SKM-1 treated with dmso at 0.1 percent for 144 hours (cell line): ENCODE data around the gene CCDC134.

ENCODE experiments used
- DNase-seq: peaks from one replicate; lab custom pipeline; 2025; ENCODE audit not compliant: unreplicated experiment; lab: John Stamatoyannopoulos, UW

Gene CCDC134

GRCh38 chr22:41782751-41783150 is 17.7 kb upstream of the CCDC134 start:
- DNase-seq = no peak

GRCh38 chr22:41787331-41787730 is 13.1 kb upstream of the CCDC134 start:
- DNase-seq = no peak

GRCh38 chr22:41793871-41794270 is 6.6 kb upstream of the CCDC134 start:
- DNase-seq = no peak

GRCh38 chr22:41798736-41799135 is 1.7 kb upstream of the CCDC134 start:
- DNase-seq = no peak

DNA sequence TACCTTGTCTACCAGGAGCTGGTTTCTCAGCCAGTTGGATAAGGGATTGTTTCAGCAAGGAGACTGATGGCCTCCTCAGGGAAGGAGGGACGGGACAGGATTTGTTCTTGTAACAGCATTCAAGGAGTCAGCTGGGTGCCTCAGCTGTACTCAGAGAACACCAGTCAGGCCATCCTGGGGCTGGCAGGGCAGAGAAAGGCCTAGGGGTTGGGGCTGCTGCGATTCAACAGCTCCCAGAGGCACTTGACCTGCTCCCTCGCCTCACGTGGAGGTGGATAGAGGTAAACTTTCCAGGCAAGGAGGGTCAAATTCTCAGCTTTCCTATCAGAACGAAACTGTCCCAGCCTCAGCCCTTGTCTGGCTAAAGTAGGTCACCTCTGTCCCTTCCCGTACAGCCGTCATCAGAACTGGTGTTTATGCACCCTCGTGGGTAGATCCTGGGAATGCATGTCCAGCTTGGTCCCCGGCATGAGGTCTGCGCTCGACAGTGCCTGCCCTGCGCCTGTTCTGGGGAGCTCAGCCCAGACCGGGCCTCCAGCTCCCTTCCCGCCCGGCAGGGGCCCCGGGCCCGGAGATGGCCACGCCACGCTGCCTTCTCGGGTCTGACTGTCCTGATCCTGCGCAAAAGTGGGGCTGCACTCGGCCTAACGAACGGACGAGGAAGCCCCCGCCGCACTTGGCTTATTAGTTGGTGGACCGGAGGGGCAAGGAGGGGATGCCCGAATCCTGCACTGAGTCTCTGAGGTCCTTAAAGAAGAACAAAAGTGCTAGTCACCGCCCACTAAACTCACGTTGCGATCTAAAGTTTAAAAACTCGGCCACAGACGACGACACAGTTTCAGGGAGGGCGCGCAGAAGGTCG is 762 bp upstream of the CCDC134 start:
- DNase-seq = no peak

DNA sequence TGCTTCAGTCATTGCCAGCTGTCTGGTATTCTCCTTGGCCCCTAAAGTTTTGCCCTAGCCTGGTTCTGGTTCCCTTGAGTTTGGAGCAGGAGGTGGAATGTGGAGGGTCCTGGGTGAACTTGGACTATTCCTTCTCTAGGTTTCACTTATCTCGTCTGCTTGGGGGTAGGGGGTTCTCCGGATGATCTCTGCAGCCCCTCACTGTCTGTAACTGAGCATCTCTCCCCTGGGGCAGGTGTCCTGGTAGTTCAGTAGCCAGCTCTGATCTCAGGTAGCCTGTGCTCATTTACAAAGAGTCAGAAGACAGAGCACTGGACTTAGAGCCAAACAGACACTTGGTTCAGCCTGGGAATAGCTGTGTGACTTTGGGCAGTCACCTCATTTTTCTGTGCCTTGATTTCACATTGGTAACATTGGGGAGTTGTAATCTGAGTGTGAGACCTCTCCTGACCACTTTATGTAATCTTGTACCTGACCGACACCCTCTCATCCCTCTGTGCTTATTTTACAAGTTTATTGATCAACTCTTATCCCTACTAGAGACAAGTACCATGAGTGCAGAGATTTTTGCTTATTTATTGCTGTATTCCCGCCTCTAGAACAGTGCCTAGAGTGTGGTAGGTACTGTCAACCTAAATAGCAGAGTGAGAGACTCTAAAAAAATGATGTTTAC is 804 bp downstream of the CCDC134 start:
- no peak for DNase-seq

GRCh38 chr22:41801886-41802285 is 1.4 kb downstream of the CCDC134 start:
- no peak for DNase-seq

- DNase-seq = no peak
These were observed 5.2 kb downstream of the CCDC134 start for GRCh38 chr22:41805639-41806038.

- DNase-seq = no peak
These were observed 7.9 kb downstream of the CCDC134 start for GRCh38 chr22:41808400-41808799.

DNA sequence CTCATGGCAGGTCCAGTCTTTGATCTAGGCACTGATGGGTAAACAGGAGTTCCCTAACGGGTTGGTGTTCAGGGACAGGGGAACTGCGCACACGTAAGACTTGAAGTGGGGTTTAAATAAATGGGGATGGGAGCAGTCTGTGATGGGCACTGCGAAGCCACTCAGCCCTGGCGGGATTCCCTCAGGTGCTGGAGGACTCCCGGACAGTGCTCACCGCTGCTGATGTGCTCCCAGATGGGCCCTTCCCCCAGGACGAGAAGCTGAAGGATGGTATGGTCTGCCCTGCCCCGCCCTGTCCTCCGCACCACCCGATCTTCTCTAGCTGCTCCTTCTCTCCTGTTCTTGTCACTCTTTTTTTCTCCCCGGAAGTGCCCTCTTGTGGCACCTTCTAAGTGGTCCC is 9.5 kb downstream of the CCDC134 start:
- DNase-seq = no peak

- DNase-seq = no peak
These were observed 12.5 kb downstream of the CCDC134 start for GRCh38 chr22:41812805-41813545.

GRCh38 chr22:41813726-41814410 is 13.4 kb downstream of the CCDC134 start:
- DNase-seq = no peak

DNA sequence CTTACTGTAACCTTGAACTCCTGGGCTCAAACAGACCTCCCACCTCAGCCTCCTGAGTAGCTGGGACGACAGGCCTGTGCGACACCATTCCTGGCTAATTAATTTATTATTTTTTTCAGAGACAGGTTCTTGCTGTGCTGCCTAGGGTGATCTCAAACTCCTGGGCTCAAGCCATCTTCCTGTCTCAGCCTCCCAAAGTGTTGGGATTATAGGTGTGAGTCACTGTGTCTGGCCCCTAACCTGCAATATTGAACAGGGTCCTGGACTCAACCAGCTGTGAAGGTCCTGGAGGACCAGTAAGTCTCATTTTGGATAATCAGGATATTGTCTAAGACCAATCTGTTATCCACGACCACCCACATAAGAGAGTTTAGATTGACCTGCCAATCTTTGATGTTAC is 15.2 kb downstream of the CCDC134 start:
- no peak for DNase-seq

GRCh38 chr22:41816241-41816640 is 15.8 kb downstream of the CCDC134 start:
- no peak for DNase-seq

DNA sequence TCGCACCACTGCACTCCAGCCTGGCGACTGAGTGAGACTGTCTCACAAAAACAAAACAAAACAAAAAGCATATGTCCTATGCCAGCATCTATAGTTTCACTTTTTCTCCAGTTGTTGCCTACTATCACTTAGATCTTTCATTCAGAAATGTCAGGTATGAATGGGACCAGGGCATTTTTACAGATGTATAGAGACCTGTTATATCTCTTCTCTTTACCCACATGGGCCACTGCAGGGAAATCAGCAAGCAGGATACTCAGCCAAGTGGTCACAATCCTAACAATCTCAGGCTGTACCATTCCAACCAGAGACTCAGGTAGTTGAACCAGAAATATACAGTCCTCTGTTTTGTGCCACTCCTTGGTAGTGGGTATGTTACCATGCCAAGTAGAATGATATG is 16.4 kb downstream of the CCDC134 start:
- no peak for DNase-seq

- no peak for DNase-seq
These were observed 17.5 kb downstream of the CCDC134 start for GRCh38 chr22:41818011-41818410.

- DNase-seq = no peak
These were observed 18.1 kb downstream of the CCDC134 start for GRCh38 chr22:41818596-41818995.

GRCh38 chr22:41819257-41819656 is 18.8 kb downstream of the CCDC134 start:
- DNase-seq = no peak

- DNase-seq = no peak
These were observed 20.0 kb downstream of the CCDC134 start for GRCh38 chr22:41820447-41820846.

- DNase-seq = no peak
These were observed 21.2 kb downstream of the CCDC134 start for GRCh38 chr22:41821471-41822316.
